K562 (cell line): ENCODE data around the gene ANKMY1. TPM values are rescaled to one million over a fixed set of nuclear protein-coding genes. Genes with fewer than 3 reads are reported as not detected.

Experiments used
- ARID1B ChIP-seq: fragments of 450-650 bp; IDR thresholded peaks from 2 replicates; pipeline ENCODE4 v1.6.1; 2016; ENCODE audit warnings: antibody characterized with exemption, mild to moderate bottlenecking, inconsistent platforms
- CHD1 ChIP-seq: fragments of 200-600 bp; sonication (generic); IDR thresholded peaks from one replicate; pipeline ENCODE4 v1.6.1; 2012; ENCODE audit warnings: mild to moderate bottlenecking, moderate library complexity, low read length, inconsistent platforms
- COPS2 ChIP-seq: fragments of 450-650 bp; conservative IDR thresholded peaks from 2 replicates; pipeline ENCODE4 v1.6.1; 2016; ENCODE audit warnings: mild to moderate bottlenecking, moderate library complexity
- DPF2 ChIP-seq: fragments of 450-650 bp; IDR thresholded peaks from 2 replicates; pipeline ENCODE4 v1.6.1; 2016
- EHMT2 ChIP-seq: fragments of 450-650 bp; IDR thresholded peaks from 2 replicates; pipeline ENCODE4 v1.6.1; 2018; ENCODE audit warnings: antibody characterized with exemption
- FOXK2 ChIP-seq, 2 experiments: fragments of 450-650 bp; IDR thresholded peaks in 1 of 2; conservative IDR thresholded peaks in 1 of 2; 2 replicates each; pipeline ENCODE4 v1.6.1; 2016; ENCODE audit warnings: low read depth in 2 of 2, mild to moderate bottlenecking in 1 of 2
- GABPA ChIP-seq: fragments of 200-800 bp; sonication (Bioruptor generic); conservative IDR thresholded peaks from 2 replicates; pipeline ENCODE4 v1.6.1; 2016; ENCODE audit warnings: low read depth, missing genetic modification characterization, missing compliant biosample characterization
- GABPB1 ChIP-seq: sonication (generic); formaldehyde crosslinking; IDR thresholded peaks from 2 replicates; pipeline ENCODE4 v1.8.0; 2022; ENCODE audit warnings: mild to moderate bottlenecking, missing genetic modification reagents
- HDAC3 ChIP-seq: fragments of 450-650 bp; IDR thresholded peaks from 2 replicates; pipeline ENCODE4 v1.6.1; 2018; ENCODE audit warnings: borderline replicate concordance, mild to moderate bottlenecking, moderate library complexity; ENCODE audit not compliant: partially characterized antibody
- HMG20A ChIP-seq: fragments of 450-650 bp; formaldehyde crosslinking; conservative IDR thresholded peaks from 2 replicates; pipeline ENCODE4 v1.4.0; 2020; ENCODE audit warnings: mild to moderate bottlenecking, mixed read lengths
- KLF16 ChIP-seq: IDR thresholded peaks from 2 replicates; pipeline ENCODE4 v1.6.1; 2016; ENCODE audit warnings: antibody characterized with exemption
- NFE2 ChIP-seq: IDR thresholded peaks from 2 replicates; pipeline ENCODE4 v1.6.1; 2014; ENCODE audit warnings: antibody characterized with exemption, low read depth
- NONO ChIP-seq, 2 experiments: fragments of 200-400 bp in 1 of 2; fragments of 450-650 bp in 1 of 2; formaldehyde crosslinking in 1 of 2; IDR thresholded peaks; 2 replicates each; pipeline ENCODE4 v1.6.1; 2017; ENCODE audit warnings: low read depth in 2 of 2, mild to moderate bottlenecking in 2 of 2, moderate library complexity in 2 of 2, low read length in 1 of 2
- NR2F6 ChIP-seq: fragments of 450-650 bp; formaldehyde crosslinking; IDR thresholded peaks from 2 replicates; pipeline ENCODE4 v1.4.0; 2020; ENCODE audit warnings: mild to moderate bottlenecking
- NRF1 ChIP-seq, 2 experiments: fragments of 450-650 bp; IDR thresholded peaks in 1 of 2; conservative IDR thresholded peaks in 1 of 2; 2 replicates each; pipeline ENCODE4 v1.6.1; 2014; ENCODE audit warnings: mild to moderate bottlenecking in 2 of 2
- PCBP1 ChIP-seq: fragments of 200-400 bp; formaldehyde crosslinking; IDR thresholded peaks from 2 replicates; pipeline ENCODE4 v1.6.1; 2018; ENCODE audit warnings: mild to moderate bottlenecking, low read depth, low read length; ENCODE audit not compliant: poor library complexity, severe bottlenecking
- SMAD4 ChIP-seq: fragments of 250-450 bp; sonication (Bioruptor Pico); conservative IDR thresholded peaks from 2 replicates; pipeline ENCODE4 v1.8.0; 2021; ENCODE audit warnings: inconsistent platforms, mild to moderate bottlenecking, moderate library complexity
- SMC3 ChIP-seq: conservative IDR thresholded peaks from 2 replicates; pipeline ENCODE4 v1.6.1; 2011; ENCODE audit warnings: low read depth, low read length, improper control_type of control experiment; ENCODE audit not compliant: insufficient read depth
- SPI1 ChIP-seq: IDR thresholded peaks from 2 replicates; pipeline ENCODE4 v1.6.1; 2011; ENCODE audit warnings: low read depth, low read length, control low read depth, borderline replicate concordance
- SRSF3 ChIP-seq: fragments of 200-400 bp; formaldehyde crosslinking; IDR thresholded peaks from 2 replicates; pipeline ENCODE4 v1.6.1; 2016; ENCODE audit warnings: mild to moderate bottlenecking, low read length, moderate library complexity; ENCODE audit not compliant: insufficient read depth
- polyA plus RNA-seq, 8 experiments: library from polyadenylated mRNA; depleted of rRNA in 4 of 8; stranded (reverse) in 5 of 8; unstranded in 3 of 8; fragments of >200 nt; fragmentation: Nextera tagmentation in 2 of 8; fragmentation: Illumina TruSeq in 1 of 8; extraction: Ambion mirVana in 2 of 8; extraction: Trizol in 1 of 8; gene quantifications; 2 replicates each; pipeline versions ENCODE4 v1.2.1 to v1.2.3, GENCODE V29; 2011 to 2014; ENCODE audit warnings: inconsistent platforms in 1 of 8, missing spikeins in 1 of 8
- total RNA-seq, 7 experiments: library from RNA; depleted of rRNA in 6 of 7; stranded (reverse); fragments of >200 nt in 6 of 7; fragmentation: Illumina TruSeq in 2 of 7; extraction: Trizol in 2 of 7; gene quantifications; 2 replicates each; pipeline versions ENCODE4 v1.2.1 to v1.2.3, GENCODE V29; 2011 to 2021; ENCODE audit warnings: low replicate concordance in 1 of 7
- TF ChIP-seq, protein P1 (sequence below), 2 experiments: IDR thresholded peaks; 2 replicates each; pipeline ENCODE4 v1.6.1; 2012; ENCODE audit warnings: improper control_type of control experiment in 2 of 2, low read depth in 2 of 2, low read length in 2 of 2, borderline replicate concordance in 1 of 2
- TF ChIP-seq, protein P2 (sequence below): fragments of 450-650 bp; IDR thresholded peaks from 2 replicates; pipeline ENCODE4 v1.6.1; 2018; ENCODE audit not compliant: partially characterized antibody
- TF ChIP-seq, protein P3 (sequence below): sonication (generic); formaldehyde crosslinking; IDR thresholded peaks from 2 replicates; pipeline ENCODE4 v1.9.0; 2022; ENCODE audit warnings: mild to moderate bottlenecking, missing genetic modification reagents

ANKMY1 gene
- total and polyA plus RNA-seq, 9 of the 15 experiments (the other 6 are each of a cell fraction or from before 2014, with no cell fraction given), result 0.75 to 15.1 (median 11.7) TPM

DNA sequence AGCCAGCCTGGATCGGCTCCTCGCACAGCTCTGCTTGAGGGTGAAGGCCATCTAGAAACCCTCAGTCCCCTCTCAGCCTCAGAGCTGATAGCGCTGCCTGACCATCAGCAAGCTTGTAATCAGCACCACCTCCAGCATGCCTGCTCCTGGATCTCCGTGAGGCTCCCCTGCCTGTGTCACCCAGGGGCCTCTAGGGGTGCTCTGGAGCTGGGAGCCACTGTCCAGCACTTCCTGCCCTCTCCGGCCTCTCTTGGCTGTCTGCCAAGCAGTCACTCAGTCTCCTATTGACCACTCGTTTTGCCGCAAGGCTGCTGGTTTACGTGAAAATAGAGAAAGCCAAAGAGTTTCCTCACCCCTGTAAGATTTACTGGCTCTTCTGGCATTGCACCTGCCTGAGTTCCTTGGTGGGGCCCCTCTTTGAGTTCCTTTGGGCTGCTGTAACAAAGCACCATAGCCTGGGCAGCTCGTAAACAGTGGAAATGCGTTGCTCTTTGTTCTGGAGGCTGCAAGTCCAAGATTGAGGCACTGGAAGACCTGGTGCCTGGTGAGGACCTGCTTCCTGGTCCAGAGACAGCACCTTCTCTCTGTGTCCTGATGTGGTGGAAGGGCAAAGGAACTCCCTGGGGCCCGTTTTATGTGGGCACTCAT, 46.6 kb upstream of the ANKMY1 start (continued):
- TF ChIP-seq, protein P1, sequence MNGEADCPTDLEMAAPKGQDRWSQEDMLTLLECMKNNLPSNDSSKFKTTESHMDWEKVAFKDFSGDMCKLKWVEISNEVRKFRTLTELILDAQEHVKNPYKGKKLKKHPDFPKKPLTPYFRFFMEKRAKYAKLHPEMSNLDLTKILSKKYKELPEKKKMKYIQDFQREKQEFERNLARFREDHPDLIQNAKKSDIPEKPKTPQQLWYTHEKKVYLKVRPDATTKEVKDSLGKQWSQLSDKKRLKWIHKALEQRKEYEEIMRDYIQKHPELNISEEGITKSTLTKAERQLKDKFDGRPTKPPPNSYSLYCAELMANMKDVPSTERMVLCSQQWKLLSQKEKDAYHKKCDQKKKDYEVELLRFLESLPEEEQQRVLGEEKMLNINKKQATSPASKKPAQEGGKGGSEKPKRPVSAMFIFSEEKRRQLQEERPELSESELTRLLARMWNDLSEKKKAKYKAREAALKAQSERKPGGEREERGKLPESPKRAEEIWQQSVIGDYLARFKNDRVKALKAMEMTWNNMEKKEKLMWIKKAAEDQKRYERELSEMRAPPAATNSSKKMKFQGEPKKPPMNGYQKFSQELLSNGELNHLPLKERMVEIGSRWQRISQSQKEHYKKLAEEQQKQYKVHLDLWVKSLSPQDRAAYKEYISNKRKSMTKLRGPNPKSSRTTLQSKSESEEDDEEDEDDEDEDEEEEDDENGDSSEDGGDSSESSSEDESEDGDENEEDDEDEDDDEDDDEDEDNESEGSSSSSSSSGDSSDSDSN (IDR thresholded peaks at IDR 0.05; ENCODE audit: borderline replicate concordance in 1 of 2, low read depth in 2 of 2, low read length in 2 of 2), result 0 out of 4 replicates have a peak, but pooled peaks of 1 of the 2 experiments have one; percentile 60
- TF ChIP-seq, protein P2, sequence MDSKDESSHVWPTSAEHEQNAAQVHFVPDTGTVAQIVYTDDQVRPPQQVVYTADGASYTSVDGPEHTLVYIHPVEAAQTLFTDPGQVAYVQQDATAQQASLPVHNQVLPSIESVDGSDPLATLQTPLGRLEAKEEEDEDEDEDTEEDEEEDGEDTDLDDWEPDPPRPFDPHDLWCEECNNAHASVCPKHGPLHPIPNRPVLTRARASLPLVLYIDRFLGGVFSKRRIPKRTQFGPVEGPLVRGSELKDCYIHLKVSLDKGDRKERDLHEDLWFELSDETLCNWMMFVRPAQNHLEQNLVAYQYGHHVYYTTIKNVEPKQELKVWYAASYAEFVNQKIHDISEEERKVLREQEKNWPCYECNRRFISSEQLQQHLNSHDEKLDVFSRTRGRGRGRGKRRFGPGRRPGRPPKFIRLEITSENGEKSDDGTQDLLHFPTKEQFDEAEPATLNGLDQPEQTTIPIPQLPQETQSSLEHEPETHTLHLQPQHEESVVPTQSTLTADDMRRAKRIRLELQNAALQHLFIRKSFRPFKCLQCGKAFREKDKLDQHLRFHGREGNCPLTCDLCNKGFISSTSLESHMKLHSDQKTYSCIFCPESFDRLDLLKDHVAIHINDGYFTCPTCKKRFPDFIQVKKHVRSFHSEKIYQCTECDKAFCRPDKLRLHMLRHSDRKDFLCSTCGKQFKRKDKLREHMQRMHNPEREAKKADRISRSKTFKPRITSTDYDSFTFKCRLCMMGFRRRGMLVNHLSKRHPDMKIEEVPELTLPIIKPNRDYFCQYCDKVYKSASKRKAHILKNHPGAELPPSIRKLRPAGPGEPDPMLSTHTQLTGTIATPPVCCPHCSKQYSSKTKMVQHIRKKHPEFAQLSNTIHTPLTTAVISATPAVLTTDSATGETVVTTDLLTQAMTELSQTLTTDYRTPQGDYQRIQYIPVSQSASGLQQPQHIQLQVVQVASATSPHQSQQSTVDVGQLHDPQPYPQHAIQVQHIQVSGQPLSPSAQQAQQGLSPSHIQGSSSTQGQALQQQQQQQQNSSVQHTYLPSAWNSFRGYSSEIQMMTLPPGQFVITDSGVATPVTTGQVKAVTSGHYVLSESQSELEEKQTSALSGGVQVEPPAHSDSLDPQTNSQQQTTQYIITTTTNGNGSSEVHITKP, result peak; percentile 17
- peak; percentile 3 to 35; a peak in 1 of 4 replicates for TF ChIP-seq NRF1 (conservative IDR thresholded peaks at IDR 0.05 in 1 of 2, IDR thresholded peaks at IDR 0.05 in 1 of 2)
- no peak for TF ChIP-seq NR2F6 (CRISPR knock-in tag)
- peak; percentile 40; the same call in 1 of the 2 replicates for TF ChIP-seq EHMT2
- 0 out of 2 replicates have a peak, but pooled peaks have one; percentile 39 for TF ChIP-seq DPF2
- peak; percentile 48 for TF ChIP-seq ARID1B
- no peak for TF ChIP-seq PCBP1
- no peak for TF ChIP-seq COPS2
- no peak for TF ChIP-seq SRSF3
- TF ChIP-seq HDAC3, result no peak
- no peak for TF ChIP-seq CHD1
- no peak for TF ChIP-seq HMG20A (CRISPR knock-in tag)
- peak; percentile 37 for TF ChIP-seq SMC3
- peak in 1 of 2 experiments; percentile 30; a peak in 1 of 4 replicates for TF ChIP-seq FOXK2 (conservative IDR thresholded peaks at IDR 0.05 in 1 of 2, IDR thresholded peaks at IDR 0.05 in 1 of 2; ENCODE audit: low read depth in 2 of 2)
- peak; percentile 81 for TF ChIP-seq GABPB1 (CRISPR knock-in tag)
- TF ChIP-seq NFE2, result no peak
- peak; percentile 54; the same call in 1 of the 2 replicates for TF ChIP-seq SMAD4 (CRISPR knock-in tag)
- peak; percentile 72; the same call in 1 of the 2 replicates for TF ChIP-seq SPI1
- TF ChIP-seq GABPA (tag), result peak; percentile 74
- TF ChIP-seq, protein P3, sequence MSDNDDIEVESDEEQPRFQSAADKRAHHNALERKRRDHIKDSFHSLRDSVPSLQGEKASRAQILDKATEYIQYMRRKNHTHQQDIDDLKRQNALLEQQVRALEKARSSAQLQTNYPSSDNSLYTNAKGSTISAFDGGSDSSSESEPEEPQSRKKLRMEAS (CRISPR knock-in tag), result peak; percentile 17; the same call in 1 of the 2 replicates
- no peak for TF ChIP-seq NONO (IDR thresholded peaks at IDR 0.05; ENCODE audit: low read depth in 2 of 2, low read length in 1 of 2)
- TF ChIP-seq KLF16, result 0 out of 2 replicates have a peak, but pooled peaks have one; percentile 31
